NCI-H69 (cell line): ENCODE results near the gene AKAP6.

Source experiments
- DNase-seq: peaks from one replicate; lab custom pipeline; 2025; lab: John Stamatoyannopoulos, UW

The AKAP6 gene

DNA sequence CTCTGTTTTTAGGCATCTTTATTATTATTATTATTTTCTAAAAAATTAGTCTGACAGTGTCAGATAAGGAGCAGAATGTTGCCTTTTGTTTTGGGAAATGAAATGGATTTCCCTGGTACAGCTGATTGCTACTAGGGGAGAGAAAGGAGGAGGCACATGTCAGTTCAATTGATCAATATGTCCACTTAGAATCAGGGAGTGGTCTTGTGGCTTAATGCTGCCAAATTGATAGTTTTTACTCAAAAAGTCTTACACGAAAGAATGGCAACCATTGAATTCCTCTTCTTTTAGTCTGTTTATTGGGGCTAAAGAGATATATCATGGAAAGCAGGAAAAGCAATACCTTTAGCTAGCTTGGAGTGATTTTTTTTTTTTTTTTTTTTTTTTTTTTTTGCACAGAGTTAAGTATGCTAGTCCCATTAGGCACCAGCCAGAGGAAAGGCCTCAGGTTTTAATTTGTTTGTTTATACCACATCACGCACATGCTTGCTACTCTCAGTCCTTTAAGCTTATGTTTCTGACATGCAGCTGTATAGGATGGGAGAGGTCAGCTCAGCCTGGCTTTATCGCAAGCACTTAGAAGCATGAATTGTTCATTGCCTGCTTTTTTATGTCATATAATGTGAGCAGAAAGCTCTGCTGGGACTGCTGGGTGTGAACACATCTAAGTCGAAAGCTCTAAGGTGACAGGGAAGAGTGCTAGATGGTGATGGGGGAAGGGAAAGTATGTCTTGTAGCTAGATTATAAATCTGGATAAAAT is 1.4 kb downstream of the AKAP6 start:
- peak; percentile 78 for DNase-seq

GRCh38 chr14:32331206-32331605 is 2.1 kb downstream of the AKAP6 start:
- peak; percentile 91 for DNase-seq

DNA sequence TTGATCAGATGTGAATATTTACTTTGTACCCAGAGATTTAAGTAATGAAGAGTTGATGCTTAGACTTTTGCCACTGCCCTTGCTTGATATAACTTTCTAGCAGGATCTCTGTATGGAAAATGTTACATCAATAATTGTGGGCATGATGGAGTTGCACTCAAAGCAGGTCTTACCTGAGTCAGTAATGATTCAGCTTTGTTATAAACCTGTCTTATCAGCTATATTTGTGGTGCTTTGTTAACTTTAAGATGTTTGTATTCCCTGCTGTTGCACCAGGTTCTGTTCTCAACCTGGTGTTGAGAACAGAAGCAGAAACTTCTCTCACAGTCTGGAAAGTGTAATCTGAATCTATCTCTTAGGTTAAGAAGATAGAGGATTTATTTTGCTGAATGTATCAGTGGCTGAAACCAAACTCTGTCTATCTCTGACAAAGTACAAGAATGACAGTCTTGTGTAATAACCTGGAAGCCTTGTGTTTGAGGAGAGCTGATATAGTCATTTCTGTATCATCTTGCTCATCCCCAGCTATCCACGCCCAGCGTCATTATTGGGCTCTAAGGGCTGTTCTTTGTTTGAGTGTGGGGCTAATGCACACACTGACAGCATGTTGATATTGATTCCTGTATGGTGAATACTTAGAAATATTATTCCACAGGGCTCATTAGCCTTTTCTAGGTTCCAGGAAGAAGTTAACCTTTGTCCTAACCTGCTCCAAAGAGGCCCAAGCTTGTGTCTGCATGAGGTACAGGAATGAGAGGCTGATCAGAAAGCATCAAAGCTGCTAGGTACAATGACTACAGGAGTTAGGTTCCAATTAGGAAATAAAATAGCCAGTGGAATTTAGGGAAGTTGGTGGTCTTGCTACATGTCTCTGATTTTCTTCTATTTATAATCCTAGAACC is 3.6 kb downstream of the AKAP6 start:
- DNase-seq, result peak; percentile 52

GRCh38 chr14:32336702-32337101 is 7.6 kb downstream of the AKAP6 start:
- no peak for DNase-seq

DNA sequence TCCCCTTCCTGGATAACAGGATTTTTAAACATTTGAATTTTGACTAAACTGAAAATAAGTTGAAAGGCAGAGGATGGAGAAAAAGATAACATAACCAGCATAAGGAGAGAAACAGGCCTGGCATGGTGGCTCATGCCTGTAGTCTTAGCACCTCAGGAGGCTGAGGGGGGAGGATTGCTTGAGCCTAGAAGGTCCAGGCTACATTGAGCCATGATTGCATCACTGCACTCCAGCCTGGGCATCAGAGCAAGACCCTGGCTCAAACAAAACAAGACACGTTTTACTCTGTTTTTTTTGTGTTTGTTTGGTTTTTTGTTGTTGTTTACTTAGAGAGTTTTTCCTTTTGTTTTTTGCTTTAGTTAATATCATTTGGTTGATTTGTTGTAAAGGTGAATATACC is 8.7 kb downstream of the AKAP6 start:
- DNase-seq, result no peak

GRCh38 chr14:32339188-32339587 is 10.1 kb downstream of the AKAP6 start:
- no peak for DNase-seq

- DNase-seq, result peak; percentile 21
Observed at GRCh38 chr14:32341947-32342846, 13.1 kb downstream of the AKAP6 start.

DNA sequence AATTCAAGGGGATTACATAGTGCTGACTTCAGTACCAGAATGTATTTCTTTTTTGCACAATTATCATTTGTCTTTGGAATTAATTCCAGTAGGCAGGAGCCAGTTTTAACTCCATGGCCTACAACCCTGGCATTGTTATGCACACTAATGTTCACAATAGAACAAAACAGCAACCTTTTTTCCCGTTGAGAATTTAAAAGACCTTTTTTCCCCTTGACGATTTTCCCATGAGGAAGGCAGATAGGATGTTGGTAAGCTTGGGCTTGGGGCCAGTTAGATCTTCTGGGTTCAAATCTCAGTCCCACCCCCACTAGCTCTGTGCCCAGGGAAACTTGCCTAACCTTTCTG is 13.7 kb downstream of the AKAP6 start:
- no peak for DNase-seq

GRCh38 chr14:32343926-32344430 is 14.9 kb downstream of the AKAP6 start:
- no peak for DNase-seq

GRCh38 chr14:32345311-32345791 is 16.3 kb downstream of the AKAP6 start:
- DNase-seq, result peak; percentile 85

DNA sequence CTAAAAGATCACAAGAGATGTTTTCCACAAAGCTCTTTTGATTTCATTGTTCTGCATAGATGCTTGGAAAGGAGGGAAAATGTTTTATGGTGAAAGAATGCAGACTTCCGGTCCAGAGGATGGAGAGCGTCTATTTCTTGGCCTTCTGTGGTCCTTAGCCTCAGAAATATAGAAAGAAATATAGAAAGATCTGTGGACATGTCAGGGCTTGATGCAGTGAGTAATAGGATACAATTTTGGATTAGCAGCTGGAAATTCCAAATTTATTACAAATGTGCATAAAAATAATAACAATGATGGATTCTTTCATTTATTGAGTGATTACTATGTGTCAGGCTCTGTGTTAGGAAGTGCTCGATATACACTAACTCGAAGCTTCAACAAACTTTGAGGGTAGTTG is 20.2 kb downstream of the AKAP6 start:
- DNase-seq, result no peak

- no peak for DNase-seq
Observed at GRCh38 chr14:32350020-32350419, 20.9 kb downstream of the AKAP6 start.

- no peak for DNase-seq
Observed at GRCh38 chr14:32352631-32353030, 23.5 kb downstream of the AKAP6 start.

GRCh38 chr14:32354716-32355115 is 25.6 kb downstream of the AKAP6 start:
- peak; percentile 81 for DNase-seq

- DNase-seq, result peak; percentile 64
Observed at GRCh38 chr14:32358781-32359180, 29.7 kb downstream of the AKAP6 start.

- DNase-seq, result peak; percentile 15
Observed at GRCh38 chr14:32361674-32362073, 32.6 kb downstream of the AKAP6 start.

- DNase-seq, result no peak
Observed at GRCh38 chr14:32363761-32364160, 34.7 kb downstream of the AKAP6 start.

- DNase-seq, result peak; percentile 16
Observed at GRCh38 chr14:32364941-32365340, 35.8 kb downstream of the AKAP6 start.

GRCh38 chr14:32366256-32366879 is 37.3 kb downstream of the AKAP6 start:
- peak; percentile 84 for DNase-seq

DNA sequence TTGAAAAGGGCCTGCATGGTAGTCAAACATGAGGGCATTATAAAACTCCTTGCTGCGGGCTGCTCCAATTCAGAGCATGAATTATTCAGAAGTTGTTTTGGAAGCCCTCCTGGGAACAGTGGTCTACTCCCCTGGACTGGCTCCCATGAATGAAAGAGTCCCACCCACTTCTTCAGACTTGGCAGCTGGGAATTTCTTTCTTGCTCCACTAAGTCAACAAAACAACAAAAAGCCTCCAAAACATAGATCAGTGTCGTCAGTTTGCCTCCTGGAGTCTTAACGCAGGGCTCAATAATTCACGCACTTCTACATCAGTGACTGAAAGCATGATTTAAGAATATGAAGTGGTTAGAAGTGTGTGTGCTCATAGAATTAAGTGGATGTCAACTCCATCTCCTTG is 37.9 kb downstream of the AKAP6 start:
- peak; percentile 78 for DNase-seq

GRCh38 chr14:32367516-32367915 is 38.4 kb downstream of the AKAP6 start:
- peak; percentile 24 for DNase-seq
